Thoracic aorta (tissue), 2 donors: ENCODE data around the gene RABL2B. TPM values are rescaled to one million over a fixed set of nuclear protein-coding genes. Genes with fewer than 3 reads are reported as not detected.
"Not testable (repeated sequence)": the region's sequence is repeated elsewhere in the genome, so short reads cannot be mapped to it uniquely, and the experiment has no call there.

ENCODE experiments used
- ATAC-seq: fragments of 150-250 bp; one replicate; pipeline ENCODE4 v1.8.0; 2017; ENCODE audit warnings: low read depth; ENCODE audit not compliant: insufficient number of reproducible peaks, low FRiP score
- DNase-seq: peaks from one replicate; pipeline ENCODE4 v3.0.0-alpha.2; 2020; ENCODE audit warnings: low spot score
- H3K27ac ChIP-seq, 2 donors: fragments of 200-600 bp; sonication (generic); 1 replicate in 1 of 2; 2 replicates in 1 of 2; pipeline ENCODE4 v1.5.1; 2016; ENCODE audit warnings: mild to moderate bottlenecking in 2 of 2, moderate library complexity in 2 of 2
- H3K27me3 ChIP-seq: fragments of 200-600 bp; sonication (generic); replicated peaks from 2 replicates; pipeline ENCODE4 v1.6.0; 2016; ENCODE audit warnings: mild to moderate bottlenecking; ENCODE audit not compliant: insufficient read depth
- H3K36me3 ChIP-seq: fragments of 200-600 bp; sonication (generic); one replicate; pipeline ENCODE4 v1.5.1; 2016
- H3K4me1 ChIP-seq, 2 donors: fragments of 200-600 bp; sonication (generic); 1 replicate in 1 of 2; 2 replicates in 1 of 2; pipeline versions ENCODE4 v1.5.1 to v1.6.0; 2016; ENCODE audit warnings: low read depth in 2 of 2, mild to moderate bottlenecking in 1 of 2; ENCODE audit not compliant: control insufficient read depth in 1 of 2
- H3K4me3 ChIP-seq: fragments of 200-600 bp; sonication (generic); 2 replicates; pipeline ENCODE4 v1.5.1; 2016; ENCODE audit warnings: mild to moderate bottlenecking
- H3K9me3 ChIP-seq: fragments of 200-600 bp; sonication (generic); 2 replicates; pipeline ENCODE4 v1.5.1; 2016
- CTCF ChIP-seq: fragments of 200-600 bp; sonication (generic); IDR thresholded peaks from one replicate; pipeline ENCODE4 v1.5.1; 2019; ENCODE audit warnings: antibody characterized with exemption
- total RNA-seq, 2 donors: library from RNA; depleted of rRNA; stranded (reverse); fragments of >200 nt; gene quantifications; one replicate each; pipeline versions ENCODE4 v1.1.0 to v1.2.3, GENCODE V29; 2016

RABL2B gene
- total RNA-seq, 2 donors from 2014 or later: 14.7 to 19.9 TPM

GRCh38 chr22:50756406-50756805 is 27.0 kb downstream of the RABL2B start:
- H3K27me3 ChIP-seq, DNase-seq, ATAC-seq, H3K9me3 ChIP-seq, H3K36me3 ChIP-seq, H3K4me1 ChIP-seq, H3K27ac ChIP-seq: not testable (repeated sequence)
- H3K4me3 ChIP-seq: peak overlapping the region; percentile 70

GRCh38 chr22:50755251-50755650 is 28.2 kb downstream of the RABL2B start:
- H3K4me1 ChIP-seq, H3K4me3 ChIP-seq, H3K36me3 ChIP-seq, DNase-seq, H3K27me3 ChIP-seq, H3K27ac ChIP-seq, H3K9me3 ChIP-seq, ATAC-seq: not testable (repeated sequence)

GRCh38 chr22:50749302-50750074 is 33.9 kb downstream of the RABL2B start:
- ATAC-seq, H3K9me3 ChIP-seq, H3K27me3 ChIP-seq, DNase-seq, H3K36me3 ChIP-seq, H3K4me3 ChIP-seq, H3K27ac ChIP-seq, H3K4me1 ChIP-seq: not testable (repeated sequence)

- not testable (repeated sequence) for H3K27me3 ChIP-seq, H3K36me3 ChIP-seq, ATAC-seq, H3K9me3 ChIP-seq, H3K27ac ChIP-seq, H3K4me1 ChIP-seq, DNase-seq, H3K4me3 ChIP-seq
These were observed 34.8 kb downstream of the RABL2B start for GRCh38 chr22:50748630-50749029.

GRCh38 chr22:50747521-50747920 is 35.9 kb downstream of the RABL2B start:
- not testable (repeated sequence) for H3K27me3 ChIP-seq, ATAC-seq, H3K4me1 ChIP-seq, H3K9me3 ChIP-seq, H3K36me3 ChIP-seq, DNase-seq, H3K4me3 ChIP-seq, H3K27ac ChIP-seq

- ATAC-seq, H3K27me3 ChIP-seq, H3K4me3 ChIP-seq, H3K27ac ChIP-seq, DNase-seq, H3K9me3 ChIP-seq, H3K36me3 ChIP-seq, H3K4me1 ChIP-seq: not testable (repeated sequence)
These were observed 39.0 kb downstream of the RABL2B start for GRCh38 chr22:50744424-50744823.

- not testable (repeated sequence) for H3K4me1 ChIP-seq, H3K36me3 ChIP-seq, ATAC-seq, H3K4me3 ChIP-seq, H3K27ac ChIP-seq, DNase-seq, H3K9me3 ChIP-seq, H3K27me3 ChIP-seq
These were observed 42.7 kb downstream of the RABL2B start for GRCh38 chr22:50740714-50741113.

- no peak for TF ChIP-seq CTCF
- H3K4me1 ChIP-seq: no peaks in the 10 kb centered on the region
- no peak for ATAC-seq
- no peaks in the 10 kb centered on the region for H3K36me3 ChIP-seq
- DNase-seq: no peak
- no peak overlapping the region for H3K4me3 ChIP-seq
- H3K9me3 ChIP-seq: no peaks in the 10 kb centered on the region
- no peak overlapping the region for H3K27ac ChIP-seq
- no peaks in the 10 kb centered on the region for H3K27me3 ChIP-seq
These were observed 43.5 kb downstream of the RABL2B start for GRCh38 chr22:50739894-50740293.
